Sigmoid colon (tissue), 4 donors: ENCODE measurements around the gene PEAK1.

ENCODE experiments used
- EP300 ChIP-seq, 4 donors: sonication (generic); formaldehyde crosslinking; IDR thresholded peaks; one replicate each; pipeline ENCODE4 v1.6.1; 2017; ENCODE audit warnings: antibody characterized with exemption in 4 of 4
- POLR2A ChIP-seq, 2 donors: fragments of 450-650 bp; IDR thresholded peaks; one replicate each; pipeline ENCODE4 v1.6.1; 2016; ENCODE audit warnings: antibody characterized with exemption in 2 of 2, mild to moderate bottlenecking in 2 of 2, moderate library complexity in 2 of 2
- TF ChIP-seq, protein P1 (sequence below), 4 experiments: fragments of 450-650 bp in 3 of 4; fragments of 200-600 bp in 1 of 4; IDR thresholded peaks; one replicate each; pipeline ENCODE4 v1.5.1; 2016 to 2019; ENCODE audit warnings: antibody characterized with exemption in 4 of 4, mild to moderate bottlenecking in 3 of 4, moderate library complexity in 2 of 4

DNA sequence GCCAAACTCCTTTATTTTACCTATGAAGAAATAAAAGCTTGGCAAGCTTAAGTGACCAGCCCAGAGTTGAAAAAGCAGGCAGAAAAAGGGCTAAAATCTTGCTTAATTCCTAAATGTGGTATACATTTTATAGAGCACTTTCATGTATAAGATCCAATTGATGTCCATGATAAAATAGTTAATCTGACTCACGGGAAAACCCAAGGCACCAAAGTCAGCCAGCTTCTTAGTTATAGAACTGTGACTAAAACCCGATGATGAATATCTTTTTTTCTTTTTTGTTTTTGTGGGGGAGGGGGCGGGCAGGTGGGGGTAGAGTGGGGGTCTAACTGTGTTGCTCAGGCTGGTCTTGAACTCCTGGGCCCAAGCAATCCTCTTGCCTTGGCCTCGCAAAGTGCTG is 71.4 kb downstream of the PEAK1 start:
- TF ChIP-seq, protein P1, sequence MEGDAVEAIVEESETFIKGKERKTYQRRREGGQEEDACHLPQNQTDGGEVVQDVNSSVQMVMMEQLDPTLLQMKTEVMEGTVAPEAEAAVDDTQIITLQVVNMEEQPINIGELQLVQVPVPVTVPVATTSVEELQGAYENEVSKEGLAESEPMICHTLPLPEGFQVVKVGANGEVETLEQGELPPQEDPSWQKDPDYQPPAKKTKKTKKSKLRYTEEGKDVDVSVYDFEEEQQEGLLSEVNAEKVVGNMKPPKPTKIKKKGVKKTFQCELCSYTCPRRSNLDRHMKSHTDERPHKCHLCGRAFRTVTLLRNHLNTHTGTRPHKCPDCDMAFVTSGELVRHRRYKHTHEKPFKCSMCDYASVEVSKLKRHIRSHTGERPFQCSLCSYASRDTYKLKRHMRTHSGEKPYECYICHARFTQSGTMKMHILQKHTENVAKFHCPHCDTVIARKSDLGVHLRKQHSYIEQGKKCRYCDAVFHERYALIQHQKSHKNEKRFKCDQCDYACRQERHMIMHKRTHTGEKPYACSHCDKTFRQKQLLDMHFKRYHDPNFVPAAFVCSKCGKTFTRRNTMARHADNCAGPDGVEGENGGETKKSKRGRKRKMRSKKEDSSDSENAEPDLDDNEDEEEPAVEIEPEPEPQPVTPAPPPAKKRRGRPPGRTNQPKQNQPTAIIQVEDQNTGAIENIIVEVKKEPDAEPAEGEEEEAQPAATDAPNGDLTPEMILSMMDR (IDR thresholded peaks at IDR 0.05) = no peak
- TF ChIP-seq EP300 (IDR thresholded peaks at IDR 0.05) (no peak), POLR2A (IDR thresholded peaks at IDR 0.05) (no peak)
